ENCODE results near the gene DRP2. TPM values are rescaled to one million over a fixed set of nuclear protein-coding genes. Genes with fewer than 3 reads are reported as not detected.

DRP2 gene
- total RNA-seq, 1 donor from 2014 or later = 0.33 TPM

GRCh38 chrX:101191217-101191750, 28.3 kb upstream of the DRP2 start:
- TF ChIP-seq, protein P1, sequence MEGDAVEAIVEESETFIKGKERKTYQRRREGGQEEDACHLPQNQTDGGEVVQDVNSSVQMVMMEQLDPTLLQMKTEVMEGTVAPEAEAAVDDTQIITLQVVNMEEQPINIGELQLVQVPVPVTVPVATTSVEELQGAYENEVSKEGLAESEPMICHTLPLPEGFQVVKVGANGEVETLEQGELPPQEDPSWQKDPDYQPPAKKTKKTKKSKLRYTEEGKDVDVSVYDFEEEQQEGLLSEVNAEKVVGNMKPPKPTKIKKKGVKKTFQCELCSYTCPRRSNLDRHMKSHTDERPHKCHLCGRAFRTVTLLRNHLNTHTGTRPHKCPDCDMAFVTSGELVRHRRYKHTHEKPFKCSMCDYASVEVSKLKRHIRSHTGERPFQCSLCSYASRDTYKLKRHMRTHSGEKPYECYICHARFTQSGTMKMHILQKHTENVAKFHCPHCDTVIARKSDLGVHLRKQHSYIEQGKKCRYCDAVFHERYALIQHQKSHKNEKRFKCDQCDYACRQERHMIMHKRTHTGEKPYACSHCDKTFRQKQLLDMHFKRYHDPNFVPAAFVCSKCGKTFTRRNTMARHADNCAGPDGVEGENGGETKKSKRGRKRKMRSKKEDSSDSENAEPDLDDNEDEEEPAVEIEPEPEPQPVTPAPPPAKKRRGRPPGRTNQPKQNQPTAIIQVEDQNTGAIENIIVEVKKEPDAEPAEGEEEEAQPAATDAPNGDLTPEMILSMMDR (IDR thresholded peaks at IDR 0.05; ENCODE audit: insufficient read depth, low read length, poor library complexity, severe bottlenecking) = no peak
- Histone ChIP-seq H3K27me3 (ENCODE audit: control insufficient read depth, insufficient read depth, low read length) (no peaks in the 10 kb centered on the region), H3K4me3 (ENCODE audit: low read depth, low read length) (peak overlapping the region; percentile 24), H3K36me3 (ENCODE audit: control insufficient read depth, insufficient read depth, low read length) (no peaks in the 10 kb centered on the region)
- DNase-seq (ENCODE audit: low read depth) = no peak

DNA sequence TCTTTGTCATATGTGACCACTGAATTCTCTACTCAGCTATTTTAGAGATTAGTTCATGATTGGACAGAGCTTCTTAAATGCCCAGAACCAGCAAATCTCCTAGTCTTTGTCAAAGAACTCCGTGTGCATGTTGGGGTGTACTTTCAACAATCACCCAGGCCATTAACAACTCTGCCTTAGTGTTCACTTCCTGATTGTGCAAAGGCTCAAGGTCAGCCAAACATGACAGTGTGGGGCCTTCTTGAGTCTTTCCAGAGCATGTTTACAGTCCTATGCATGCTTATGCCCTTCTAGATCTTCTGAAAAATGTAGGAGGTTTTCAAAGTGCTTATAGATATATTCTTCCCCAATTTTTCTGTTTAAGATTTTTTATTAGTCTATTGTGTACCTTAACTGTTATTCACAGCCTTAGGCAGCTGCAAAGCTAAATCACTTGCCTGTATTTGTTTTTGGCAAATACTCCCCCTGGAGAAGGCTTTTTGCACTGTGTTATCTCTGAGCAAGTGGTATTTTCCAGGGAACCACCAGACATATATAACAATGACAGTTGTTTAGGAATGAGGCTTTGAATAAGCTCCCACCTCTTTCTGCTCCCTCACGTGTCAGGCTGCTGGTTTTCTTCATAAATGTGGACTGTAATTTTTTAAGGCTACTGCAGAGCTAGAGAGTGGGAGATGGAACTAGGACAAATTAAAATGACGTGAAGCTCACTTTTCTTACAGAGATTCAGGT, 24.0 kb upstream of the DRP2 start:
- no peaks in the 10 kb centered on the region for H3K27me3 ChIP-seq (ENCODE audit: control insufficient read depth, insufficient read depth, low read length)
- TF ChIP-seq, protein P1 (IDR thresholded peaks at IDR 0.05; ENCODE audit: insufficient read depth, low read length, poor library complexity, severe bottlenecking) = no peak
- H3K36me3 ChIP-seq (ENCODE audit: control insufficient read depth, insufficient read depth, low read length) = no peaks in the 10 kb centered on the region
- DNase-seq (ENCODE audit: low read depth) = no peak
- no peak overlapping the region for H3K4me3 ChIP-seq (ENCODE audit: low read depth, low read length)

DNA sequence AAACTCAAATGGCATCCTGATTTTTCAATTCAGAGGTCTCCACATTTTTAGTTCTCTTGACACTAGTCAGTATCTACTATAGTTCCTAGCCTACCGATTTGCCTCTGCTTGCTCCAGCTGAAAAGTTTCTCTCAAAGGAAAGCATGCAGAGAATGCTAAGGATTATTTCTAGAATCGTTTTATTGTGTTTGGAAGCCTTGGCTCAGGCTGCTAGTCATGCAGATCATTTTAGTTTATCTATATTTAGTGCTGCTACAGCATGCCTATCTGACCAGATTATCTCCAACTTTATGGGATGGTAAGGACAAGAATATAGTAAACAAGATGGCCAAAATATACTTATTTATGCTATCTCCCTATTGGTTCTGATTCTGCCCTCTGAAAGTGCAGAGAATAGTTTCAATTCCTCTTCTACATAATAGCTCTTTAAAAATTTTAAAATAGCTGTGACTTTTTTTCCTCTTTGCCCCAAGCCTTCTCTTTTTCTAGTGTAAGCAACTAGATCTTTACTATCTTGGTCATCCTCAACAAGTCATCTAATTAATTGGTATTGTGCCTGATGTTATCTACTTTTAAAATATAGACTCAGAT, 15.7 kb upstream of the DRP2 start:
- DNase-seq (ENCODE audit: low read depth) = no peak
- no peaks in the 10 kb centered on the region for H3K36me3 ChIP-seq (ENCODE audit: control insufficient read depth, insufficient read depth, low read length)
- H3K27me3 ChIP-seq (ENCODE audit: control insufficient read depth, insufficient read depth, low read length) = no peaks in the 10 kb centered on the region
- no peak overlapping the region for H3K4me3 ChIP-seq (ENCODE audit: low read depth, low read length)
- TF ChIP-seq, protein P1 (IDR thresholded peaks at IDR 0.05; ENCODE audit: insufficient read depth, low read length, poor library complexity, severe bottlenecking) = no peak

DNA sequence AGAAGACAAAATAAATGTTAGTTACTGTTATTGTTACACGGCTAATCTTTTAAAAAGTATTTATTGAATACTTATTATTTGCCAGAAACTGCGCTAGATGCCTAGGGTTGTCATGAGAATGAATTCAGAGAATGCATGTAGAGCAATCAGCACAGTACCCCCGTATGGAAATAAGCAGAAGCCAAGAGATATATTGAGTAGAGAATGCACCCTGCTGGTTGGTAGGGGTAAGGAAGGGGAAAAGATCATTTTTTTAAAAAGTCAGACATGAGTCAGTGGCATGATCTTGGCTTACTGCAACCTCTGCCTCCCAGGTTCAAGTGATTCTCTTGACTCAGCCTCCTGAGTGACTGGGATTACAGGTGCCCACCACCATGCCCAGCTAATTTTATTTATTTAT, 13.1 kb upstream of the DRP2 start:
- DNase-seq (ENCODE audit: low read depth) = no peak
- no peak overlapping the region for H3K4me3 ChIP-seq (ENCODE audit: low read depth, low read length)
- TF ChIP-seq, protein P1 (IDR thresholded peaks at IDR 0.05; ENCODE audit: insufficient read depth, low read length, poor library complexity, severe bottlenecking) = peak; percentile 36
- no peaks in the 10 kb centered on the region for H3K36me3 ChIP-seq (ENCODE audit: control insufficient read depth, insufficient read depth, low read length)
- no peaks in the 10 kb centered on the region for H3K27me3 ChIP-seq (ENCODE audit: control insufficient read depth, insufficient read depth, low read length)

GRCh38 chrX:101208152-101208905, 11.3 kb upstream of the DRP2 start:
- H3K4me3 ChIP-seq (ENCODE audit: low read depth, low read length) = no peak overlapping the region
- TF ChIP-seq, protein P1 (IDR thresholded peaks at IDR 0.05; ENCODE audit: insufficient read depth, low read length, poor library complexity, severe bottlenecking) = no peak
- no peaks in the 10 kb centered on the region for H3K36me3 ChIP-seq (ENCODE audit: control insufficient read depth, insufficient read depth, low read length)
- no peak for DNase-seq (ENCODE audit: low read depth)
- H3K27me3 ChIP-seq (ENCODE audit: control insufficient read depth, insufficient read depth, low read length) = no peaks in the 10 kb centered on the region
